Neural cell (in vitro differentiated cells): Measurements from ENCODE around the gene STK38. TPM values are rescaled to one million over a fixed set of nuclear protein-coding genes. Genes with fewer than 3 reads are reported as not detected.

ENCODE experiments used
- H2AFZ ChIP-seq: fragments of 200-600, 300-800 bp; sonication (generic), shearing (Covaris generic); 2 replicates; pipeline ENCODE4 v1.6.0; 2014; ENCODE audit warnings: low read depth, mild to moderate bottlenecking, antibody characterized with exemption, low read length, moderate library complexity
- H3F3A ChIP-seq: fragments of 200-600 bp; shearing (Covaris generic); 2 replicates; pipeline ENCODE4 v1.6.1; 2016; ENCODE audit warnings: mild to moderate bottlenecking, moderate library complexity, mixed read lengths, antibody characterized with exemption, low read length; ENCODE audit not compliant: insufficient read depth, poor library complexity, severe bottlenecking
- H3K27ac ChIP-seq: fragments of 200-600, 300-800 bp; sonication (generic), shearing (Covaris generic); 2 replicates; pipeline ENCODE4 v1.5.1; 2014; ENCODE audit warnings: mild to moderate bottlenecking, low read length, moderate library complexity
- H3K27me3 ChIP-seq: fragments of 300-800, 200-600 bp; sonication (generic), shearing (Covaris generic); 2 replicates; pipeline ENCODE4 v1.6.0; 2014; ENCODE audit warnings: mild to moderate bottlenecking, low read depth, low read length, moderate library complexity; ENCODE audit not compliant: insufficient read depth
- H3K36me3 ChIP-seq: fragments of 300-800, 200-600 bp; sonication (generic), shearing (Covaris generic); 2 replicates; pipeline ENCODE4 v1.5.1; 2014; ENCODE audit warnings: mild to moderate bottlenecking, antibody characterized with exemption, low read length, moderate library complexity; ENCODE audit not compliant: insufficient read depth
- H3K4me2 ChIP-seq: fragments of 300-800, 200-600 bp; sonication (generic), shearing (Covaris generic); 2 replicates; pipeline ENCODE4 v1.6.0; 2014; ENCODE audit warnings: mild to moderate bottlenecking, low read length
- H3K4me3 ChIP-seq: fragments of 300-800, 200-600 bp; sonication (generic), shearing (Covaris generic); 2 replicates; pipeline ENCODE4 v1.5.1; 2014; ENCODE audit warnings: mild to moderate bottlenecking, low read length, moderate library complexity
- H3K79me2 ChIP-seq: fragments of 200-600 bp; shearing (Covaris generic); replicated peaks from 2 replicates; pipeline ENCODE4 v1.6.0; 2014; ENCODE audit warnings: mild to moderate bottlenecking, low read length, moderate library complexity; ENCODE audit not compliant: insufficient read depth
- H3K9ac ChIP-seq: fragments of 300-800, 200-600 bp; sonication (generic), shearing (Covaris generic); 2 replicates; pipeline ENCODE4 v1.6.1; 2016; ENCODE audit warnings: mild to moderate bottlenecking, low read length, mixed read lengths
- H3K9me2 ChIP-seq: fragments of 200-600 bp; shearing (Covaris generic); 2 replicates; pipeline ENCODE4 v1.6.1; 2016; ENCODE audit warnings: mild to moderate bottlenecking, low read length, mixed read lengths; ENCODE audit not compliant: insufficient read depth
- H3K9me3 ChIP-seq: fragments of 200-600, 300-800 bp; sonication (generic), shearing (Covaris generic); 2 replicates; pipeline ENCODE4 v1.6.1; 2016; ENCODE audit warnings: mild to moderate bottlenecking, mixed run types, low read length, moderate library complexity, mixed read lengths
- H4K20me1 ChIP-seq: fragments of 200-600 bp; shearing (Covaris generic); 2 replicates; pipeline ENCODE4 v1.6.1; 2016; ENCODE audit warnings: mild to moderate bottlenecking, mixed run types; ENCODE audit not compliant: insufficient read depth
- CTCF ChIP-seq: fragments of 450-650 bp; IDR thresholded peaks from 2 replicates; pipeline ENCODE4 v1.5.1; 2014; ENCODE audit warnings: antibody characterized with exemption, mild to moderate bottlenecking, moderate library complexity; ENCODE audit not compliant: poor library complexity, severe bottlenecking
- EP300 ChIP-seq: fragments of 450-650 bp; conservative IDR thresholded peaks from 2 replicates; pipeline ENCODE4 v1.6.1; 2014; ENCODE audit warnings: antibody characterized with exemption, mild to moderate bottlenecking, moderate library complexity; ENCODE audit not compliant: poor library complexity, severe bottlenecking
- EZH2 ChIP-seq: fragments of 200-600, 300-800 bp; shearing (Covaris generic), sonication (generic); IDR thresholded peaks from 2 replicates; pipeline ENCODE4 v1.6.1; 2014; ENCODE audit warnings: antibody characterized with exemption, low read length, borderline replicate concordance, mild to moderate bottlenecking; ENCODE audit not compliant: insufficient read depth, poor library complexity, severe bottlenecking
- MXI1 ChIP-seq: fragments of 450-650 bp; conservative IDR thresholded peaks from 2 replicates; pipeline ENCODE4 v1.6.1; 2014; ENCODE audit warnings: antibody characterized with exemption, mild to moderate bottlenecking; ENCODE audit not compliant: poor library complexity, severe bottlenecking
- POLR2AphosphoS5 ChIP-seq: IDR thresholded peaks from 2 replicates; pipeline ENCODE4 v1.6.1; 2012
- RAD21 ChIP-seq: fragments of 450-650 bp; conservative IDR thresholded peaks from 2 replicates; pipeline ENCODE4 v1.6.1; 2014; ENCODE audit warnings: antibody characterized with exemption, mild to moderate bottlenecking, moderate library complexity
- REST ChIP-seq: IDR thresholded peaks from 2 replicates; pipeline ENCODE4 v1.6.1; 2012; ENCODE audit warnings: borderline replicate concordance
- SMC3 ChIP-seq: fragments of 450-650 bp; conservative IDR thresholded peaks from 2 replicates; pipeline ENCODE4 v1.6.1; 2014; ENCODE audit warnings: antibody characterized with exemption, mild to moderate bottlenecking, moderate library complexity; ENCODE audit not compliant: poor library complexity
- TAF1 ChIP-seq: IDR thresholded peaks from 2 replicates; pipeline ENCODE4 v1.6.1; 2012; ENCODE audit warnings: low read depth
- polyA plus RNA-seq: library from polyadenylated mRNA; depleted of rRNA; stranded (reverse); fragments of >200 nt; gene quantifications from 2 replicates; pipeline ENCODE4 v1.2.3, GENCODE V29; 2014

Gene STK38
- polyA plus RNA-seq, 1 donor from 2014 or later, result 58.7 TPM

GRCh38 chr6:36514554-36515456 lies 32.5 kb downstream of the STK38 start:
- H3K9me2 ChIP-seq, result no peaks in the 10 kb centered on the region
- H3K9ac ChIP-seq, result no peak overlapping the region
- H2AFZ ChIP-seq, result no peak overlapping the region
- H3K4me2 ChIP-seq, result no peak overlapping the region
- H3K79me2 ChIP-seq, result no peaks in the 10 kb centered on the region
- H4K20me1 ChIP-seq, result no peaks in the 10 kb centered on the region
- TF ChIP-seq RAD21 (no peak), EP300 (no peak), SMC3 (no peak)
- no peaks in the 10 kb centered on the region for H3K9me3 ChIP-seq
- no peaks in the 10 kb centered on the region for H3F3A ChIP-seq
- H3K36me3 ChIP-seq, result no peaks in the 10 kb centered on the region
- no peak overlapping the region for H3K4me3 ChIP-seq
- no peak overlapping the region for H3K27ac ChIP-seq
- no peaks in the 10 kb centered on the region for H3K27me3 ChIP-seq

- Histone ChIP-seq H3K27ac (no peak overlapping the region), H3K79me2 (no peaks in the 10 kb centered on the region), H2AFZ (no peak overlapping the region), H4K20me1 (no peaks in the 10 kb centered on the region), H3K4me3 (no peak overlapping the region), H3K9me2 (no peaks in the 10 kb centered on the region), H3K9ac (no peak overlapping the region), H3K4me2 (no peak overlapping the region), H3K9me3 (no peaks in the 10 kb centered on the region), H3K27me3 (no peaks in the 10 kb centered on the region), H3F3A (no peaks in the 10 kb centered on the region), H3K36me3 (peaks cover under 1% of the 10 kb centered on the region)
- TF ChIP-seq RAD21, result no peak
- no peak for TF ChIP-seq MXI1
- no peak for TF ChIP-seq EZH2
- TF ChIP-seq REST, result no peak
- TF ChIP-seq SMC3, result no peak
- no peak for TF ChIP-seq CTCF
- no peak for TF ChIP-seq POLR2AphosphoS5
- TF ChIP-seq EP300, result no peak
- TF ChIP-seq TAF1, result no peak
These were observed 36.9 kb downstream of the STK38 start for GRCh38 chr6:36510365-36510764.
